ENCODE measurements around the gene KDM2A.

Gene KDM2A

GRCh38 chr11:67118801-67119584, at the start of gene KDM2A:
KDM2A (plus strand) TSS chr11:67119263; CDS start chr11:67121317, 2,054 bp downstream.
- DNase-seq, result peak; percentile 88

- DNase-seq, result peak; percentile 8
These were observed 47.4 kb upstream of the KDM2A start for GRCh38 chr11:67071420-67072284.

GRCh38 chr11:67072295-67072694, 46.8 kb upstream of the KDM2A start:
- no peak for DNase-seq

DNA sequence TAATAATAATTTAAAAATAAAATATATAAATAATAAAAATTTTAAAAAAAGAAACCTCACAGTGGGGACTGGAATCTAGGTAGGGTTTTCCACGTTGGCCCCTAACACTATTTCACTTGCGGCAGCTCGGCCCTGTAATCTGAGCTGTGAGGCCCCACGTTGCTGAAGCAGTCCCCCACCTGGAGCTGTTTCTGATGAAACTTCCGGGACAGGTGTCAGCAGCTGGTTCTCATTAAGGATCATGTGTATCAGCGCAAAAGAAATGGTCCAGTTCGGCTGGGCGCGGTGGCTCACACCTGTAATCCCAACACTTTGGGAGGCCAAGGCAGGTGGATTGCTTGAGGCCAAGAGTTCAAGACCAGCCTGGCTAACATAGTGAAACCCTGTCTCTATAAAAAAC, 45.2 kb upstream of the KDM2A start:
- no peak for DNase-seq

GRCh38 chr11:67076202-67076601, 42.9 kb upstream of the KDM2A start:
- DNase-seq, result no peak

DNA sequence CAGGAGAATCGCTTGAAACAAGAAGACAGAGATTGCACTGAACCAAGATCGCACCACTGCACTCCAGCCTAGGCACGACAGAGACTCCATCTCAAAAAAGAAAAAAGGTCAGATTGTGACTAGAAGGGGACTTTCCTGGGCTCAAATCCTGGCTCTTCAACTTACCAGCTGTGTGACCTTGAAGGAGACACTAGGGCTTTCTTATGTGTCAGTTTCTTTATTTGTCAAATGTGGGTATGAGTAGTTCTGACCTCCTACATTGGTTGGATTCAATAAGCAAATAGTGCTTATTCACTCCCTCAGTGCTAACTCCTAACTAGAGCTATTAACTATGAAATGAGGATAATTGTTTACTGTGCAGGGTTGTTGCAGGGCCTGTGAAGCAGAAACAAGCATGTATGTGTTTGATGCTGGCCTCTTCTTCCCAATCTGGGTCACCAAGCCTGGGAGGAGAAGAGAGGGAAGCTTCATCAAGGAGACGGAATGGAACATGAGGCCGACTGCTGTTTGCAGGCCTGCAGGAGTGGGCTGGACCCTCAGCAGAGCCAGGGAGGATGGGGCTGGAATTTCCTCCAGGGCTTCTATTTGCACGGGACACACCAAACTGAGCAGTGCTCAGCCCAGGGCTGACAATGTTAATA, 39.9 kb upstream of the KDM2A start:
- no peak for DNase-seq

- DNase-seq, result no peak
These were observed 36.8 kb upstream of the KDM2A start for GRCh38 chr11:67082071-67082791.

DNA sequence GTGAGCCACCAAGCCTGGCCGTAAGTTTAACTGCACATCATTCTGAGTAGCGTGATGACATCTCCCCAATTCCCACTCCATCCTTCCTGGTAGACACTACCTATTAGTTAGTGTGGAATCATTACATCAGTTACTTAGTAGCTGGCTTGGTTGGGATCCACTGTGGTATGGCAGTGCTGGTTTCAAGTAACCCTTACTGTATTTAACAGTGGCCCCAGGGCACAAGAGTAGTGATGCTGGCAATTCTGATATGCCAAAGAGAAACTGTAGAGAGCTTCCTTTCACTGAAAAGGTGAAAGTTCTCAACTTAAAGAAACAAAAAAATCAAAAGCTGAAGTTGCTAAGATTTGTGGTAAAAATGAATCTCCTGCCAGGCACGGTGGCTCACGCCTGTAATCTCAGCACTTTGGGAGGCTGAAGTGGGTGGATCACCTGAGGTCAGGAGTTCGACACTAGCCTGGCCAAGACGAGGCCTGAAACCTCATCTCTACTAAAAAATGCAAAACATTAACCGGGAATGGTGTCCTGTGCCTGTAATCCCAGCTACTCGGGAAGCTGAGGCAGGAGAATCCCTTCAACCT, 35.2 kb upstream of the KDM2A start:
- DNase-seq, result no peak

GRCh38 chr11:67085617-67086016, 33.4 kb upstream of the KDM2A start:
- DNase-seq, result no peak

DNA sequence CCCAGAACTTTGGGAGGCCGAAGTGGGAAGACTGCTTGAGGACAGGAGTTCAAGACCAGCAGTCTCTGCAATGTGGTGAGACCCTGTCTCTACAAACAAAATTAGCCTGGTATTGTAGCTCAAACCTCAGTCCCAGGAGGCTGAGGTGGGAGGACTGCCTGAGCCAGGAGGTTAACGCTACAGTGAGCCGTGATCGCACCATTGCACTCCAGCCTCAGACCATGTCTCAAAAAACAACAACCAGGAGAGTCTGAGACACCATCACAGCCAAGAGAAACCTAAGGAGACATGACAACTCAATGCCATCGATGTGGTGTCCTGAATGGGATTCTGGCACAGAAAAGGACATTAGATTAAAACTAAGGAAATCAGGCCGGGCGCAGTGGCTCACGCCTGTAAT, 28.3 kb upstream of the KDM2A start:
- no peak for DNase-seq

DNA sequence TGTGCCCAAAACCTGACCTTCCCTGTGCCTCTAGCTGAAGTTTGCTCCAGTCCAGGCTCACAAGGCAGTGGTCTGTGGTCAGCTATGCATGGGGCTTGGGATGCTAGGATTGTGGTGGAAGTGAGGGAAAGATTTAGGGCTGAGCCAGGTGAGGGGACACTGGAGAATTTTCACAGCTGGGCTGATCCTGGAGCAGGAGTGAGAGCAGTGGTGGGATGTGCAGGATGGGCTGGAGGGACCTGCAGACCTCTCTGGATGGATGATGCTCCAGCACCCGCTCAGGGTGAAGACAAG, 23.9 kb upstream of the KDM2A start:
- no peak for DNase-seq

DNA sequence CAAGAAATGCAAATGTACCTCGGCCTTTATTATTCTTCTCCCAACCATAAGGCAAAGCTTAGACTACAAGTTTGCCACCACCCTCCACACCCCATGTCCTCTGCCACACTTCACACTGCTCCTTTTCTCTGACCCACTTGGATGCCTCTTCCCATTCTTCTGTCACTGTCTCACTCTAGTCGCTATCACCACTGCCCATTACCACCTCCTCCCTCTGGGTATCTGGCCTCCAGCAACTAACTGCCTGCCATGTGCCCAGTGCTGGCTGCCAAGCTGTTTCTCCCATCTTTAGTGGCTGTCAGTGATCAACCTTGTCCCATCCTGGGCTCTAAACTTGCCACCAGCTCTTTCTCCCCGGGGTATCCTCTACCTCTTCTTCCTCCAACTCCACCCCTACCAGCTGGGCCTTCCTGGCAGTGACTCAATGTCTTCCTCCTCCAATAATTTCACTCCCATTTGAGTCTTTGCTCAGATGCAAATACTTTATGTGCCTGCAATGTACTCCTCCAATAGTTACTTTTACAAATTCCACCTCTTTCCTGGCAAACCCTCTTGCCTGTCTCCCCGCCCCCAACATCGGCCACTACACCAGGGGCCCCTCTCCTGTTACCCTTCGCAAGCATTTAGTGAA, 20.1 kb upstream of the KDM2A start:
- no peak for DNase-seq

DNA sequence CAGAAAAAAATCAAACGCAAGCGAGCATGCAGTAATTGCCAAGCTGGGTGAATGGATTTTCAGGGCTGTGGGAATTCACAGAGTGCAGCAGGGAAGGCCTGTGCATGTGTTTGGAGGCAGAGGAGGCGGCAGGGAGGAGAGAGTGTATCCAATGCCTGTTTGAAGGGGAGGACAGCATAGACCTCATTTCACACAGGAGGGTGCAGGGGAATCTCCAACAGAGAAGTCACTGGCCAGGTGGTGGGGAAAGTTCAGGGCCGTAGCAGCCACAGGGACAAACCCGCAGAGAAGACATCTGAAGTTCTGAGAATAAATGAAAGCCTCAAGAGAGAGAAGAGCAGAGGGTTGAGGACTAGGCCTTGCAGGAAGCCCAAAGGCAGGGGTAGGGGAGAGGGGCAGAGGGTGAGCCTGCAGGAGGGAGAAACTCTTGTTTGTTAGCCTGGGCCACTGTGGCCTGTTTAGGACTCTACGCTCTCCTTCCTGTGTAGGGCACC, 19.2 kb upstream of the KDM2A start:
- no peak for DNase-seq

DNA sequence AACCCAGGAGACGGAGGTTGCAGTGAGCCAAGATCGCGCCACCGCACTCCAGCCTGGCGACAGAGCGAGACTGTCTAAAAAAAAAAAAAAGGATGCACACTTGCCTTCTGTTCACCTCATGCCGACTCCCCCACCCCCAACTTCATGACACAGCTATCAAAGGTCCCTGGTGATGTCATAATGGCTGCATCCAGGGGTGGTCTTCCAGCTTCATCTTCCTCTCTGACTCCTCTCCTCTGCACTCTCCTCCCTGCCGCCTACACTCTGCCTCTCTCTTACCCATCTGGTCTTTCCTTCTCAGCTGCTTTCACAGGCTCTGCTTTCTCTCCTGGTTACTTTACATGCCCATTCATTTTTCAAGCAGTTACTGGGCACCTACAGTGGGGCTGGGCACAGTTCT, 16.4 kb upstream of the KDM2A start:
- no peak for DNase-seq

- no peak for DNase-seq
These were observed 13.1 kb upstream of the KDM2A start for GRCh38 chr11:67105964-67106363.

DNA sequence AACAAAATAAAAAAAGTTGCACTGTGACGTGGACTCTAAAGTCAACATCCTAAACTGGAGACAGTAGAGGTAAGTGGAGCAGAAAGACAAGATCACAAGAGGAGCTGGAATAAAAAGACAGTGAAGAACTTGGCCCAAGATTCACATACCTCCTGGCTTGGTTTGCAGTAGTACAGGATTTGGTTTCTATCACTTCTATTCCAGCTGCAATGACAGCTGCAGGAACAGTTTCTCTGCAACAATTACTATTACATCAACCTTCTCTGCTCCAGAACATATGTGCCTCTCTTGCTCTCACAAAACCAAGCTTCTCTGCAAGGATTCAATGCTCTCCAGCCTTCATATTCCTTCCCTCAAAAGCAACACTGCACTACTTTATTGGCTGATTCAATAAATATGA, 7.8 kb upstream of the KDM2A start:
- DNase-seq, result no peak

- DNase-seq, result no peak
These were observed 5.8 kb upstream of the KDM2A start for GRCh38 chr11:67113231-67113721.

GRCh38 chr11:67114275-67114896, 4.7 kb upstream of the KDM2A start:
- no peak for DNase-seq

DNA sequence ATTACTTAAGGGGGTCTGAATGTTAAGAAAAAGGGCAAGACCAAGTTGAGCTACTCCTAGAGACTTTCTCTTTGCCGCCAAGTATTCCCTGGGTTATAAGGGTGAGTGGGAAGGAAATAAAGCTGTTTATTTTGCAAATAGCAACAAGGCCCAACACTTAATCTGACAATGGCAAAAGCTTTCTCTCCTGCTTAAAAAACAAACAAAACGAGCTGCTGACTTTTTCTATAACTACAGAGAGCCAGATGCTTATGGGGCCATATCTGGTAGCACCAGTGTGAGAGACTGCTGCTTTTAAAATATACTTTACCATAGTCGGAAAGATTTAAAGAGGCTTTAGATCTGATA, 2.3 kb upstream of the KDM2A start:
- DNase-seq, result no peak

GRCh38 chr11:67117176-67117575, 1.9 kb upstream of the KDM2A start:
- no peak for DNase-seq

- DNase-seq, result no peak
These were observed 1.3 kb upstream of the KDM2A start for GRCh38 chr11:67117672-67118180.

All from NCI-H1694 (cell line).